ENCODE measurements around the gene VNN1. TPM values are rescaled to one million over a fixed set of nuclear protein-coding genes. Genes with fewer than 3 reads are reported as not detected.

The VNN1 gene
- polyA plus RNA-seq, 1 experiment: not detected

DNA sequence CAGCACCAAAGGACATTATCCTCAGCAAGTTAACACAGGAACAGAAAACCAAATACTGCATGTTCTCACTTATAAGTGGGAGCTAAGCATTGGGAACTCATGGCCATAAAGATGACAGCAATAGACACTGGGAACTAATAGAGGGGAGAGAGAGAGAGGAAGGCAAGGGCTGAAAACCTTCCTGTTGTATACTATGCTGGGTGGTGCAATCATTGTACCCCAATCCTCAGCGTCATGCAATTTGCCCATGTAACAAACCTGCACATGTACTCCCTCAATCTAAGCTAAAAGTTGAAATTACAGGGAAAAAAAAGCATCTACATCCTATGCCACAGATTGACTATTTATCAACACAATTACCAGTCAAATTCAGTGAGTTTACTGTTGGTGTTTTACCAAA lies 20.0 kb upstream of the VNN1 start:
- no peaks in the 10 kb centered on the region for H3K36me3 ChIP-seq (ENCODE audit: control insufficient read depth, insufficient read depth, low read length)
- CTCF ChIA-PET: no interaction called here

DNA sequence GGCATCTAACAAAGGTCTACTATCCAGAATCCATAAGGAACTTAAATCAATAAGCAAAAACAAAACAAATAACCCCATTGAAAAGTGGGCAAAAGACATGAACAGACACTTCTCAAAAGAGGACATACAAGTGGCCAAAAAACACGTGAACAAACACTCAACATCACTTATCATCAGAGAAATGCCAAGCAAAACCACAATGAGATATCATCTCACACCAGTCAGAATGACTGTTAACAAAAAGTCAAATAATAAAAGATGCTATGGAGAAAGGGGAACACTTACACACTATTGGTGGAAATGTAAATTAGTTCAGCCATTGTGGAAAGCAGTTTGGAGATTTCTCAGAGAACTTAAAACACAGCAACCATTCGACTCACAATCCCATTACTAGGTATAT lies 19.4 kb upstream of the VNN1 start:
- no peaks in the 10 kb centered on the region for H3K27me3 ChIP-seq (ENCODE audit: control insufficient read depth, insufficient read depth, low read length)
- no peak overlapping the region for H3K4me3 ChIP-seq (ENCODE audit: low read depth, low read length)
- TF ChIP-seq, protein P1, sequence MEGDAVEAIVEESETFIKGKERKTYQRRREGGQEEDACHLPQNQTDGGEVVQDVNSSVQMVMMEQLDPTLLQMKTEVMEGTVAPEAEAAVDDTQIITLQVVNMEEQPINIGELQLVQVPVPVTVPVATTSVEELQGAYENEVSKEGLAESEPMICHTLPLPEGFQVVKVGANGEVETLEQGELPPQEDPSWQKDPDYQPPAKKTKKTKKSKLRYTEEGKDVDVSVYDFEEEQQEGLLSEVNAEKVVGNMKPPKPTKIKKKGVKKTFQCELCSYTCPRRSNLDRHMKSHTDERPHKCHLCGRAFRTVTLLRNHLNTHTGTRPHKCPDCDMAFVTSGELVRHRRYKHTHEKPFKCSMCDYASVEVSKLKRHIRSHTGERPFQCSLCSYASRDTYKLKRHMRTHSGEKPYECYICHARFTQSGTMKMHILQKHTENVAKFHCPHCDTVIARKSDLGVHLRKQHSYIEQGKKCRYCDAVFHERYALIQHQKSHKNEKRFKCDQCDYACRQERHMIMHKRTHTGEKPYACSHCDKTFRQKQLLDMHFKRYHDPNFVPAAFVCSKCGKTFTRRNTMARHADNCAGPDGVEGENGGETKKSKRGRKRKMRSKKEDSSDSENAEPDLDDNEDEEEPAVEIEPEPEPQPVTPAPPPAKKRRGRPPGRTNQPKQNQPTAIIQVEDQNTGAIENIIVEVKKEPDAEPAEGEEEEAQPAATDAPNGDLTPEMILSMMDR (IDR thresholded peaks at IDR 0.05; ENCODE audit: insufficient read depth, low read depth, low read length): no peak
- ChIA-PET POLR2A (no interaction called here), CTCF (no interaction called here)
- H3K36me3 ChIP-seq (ENCODE audit: control insufficient read depth, insufficient read depth, low read length): no peaks in the 10 kb centered on the region
- no peak for DNase-seq (ENCODE audit: low read depth)

More for the DNA sequence above, 20.0 kb upstream of the VNN1 start:
- POLR2A ChIA-PET: no interaction called here
- TF ChIP-seq, protein P1 (IDR thresholded peaks at IDR 0.05; ENCODE audit: insufficient read depth, low read depth, low read length): no peak
- no peaks in the 10 kb centered on the region for H3K27me3 ChIP-seq (ENCODE audit: control insufficient read depth, insufficient read depth, low read length)
- no peak overlapping the region for H3K4me3 ChIP-seq (ENCODE audit: low read depth, low read length)
- DNase-seq (ENCODE audit: low read depth): no peak

DNA sequence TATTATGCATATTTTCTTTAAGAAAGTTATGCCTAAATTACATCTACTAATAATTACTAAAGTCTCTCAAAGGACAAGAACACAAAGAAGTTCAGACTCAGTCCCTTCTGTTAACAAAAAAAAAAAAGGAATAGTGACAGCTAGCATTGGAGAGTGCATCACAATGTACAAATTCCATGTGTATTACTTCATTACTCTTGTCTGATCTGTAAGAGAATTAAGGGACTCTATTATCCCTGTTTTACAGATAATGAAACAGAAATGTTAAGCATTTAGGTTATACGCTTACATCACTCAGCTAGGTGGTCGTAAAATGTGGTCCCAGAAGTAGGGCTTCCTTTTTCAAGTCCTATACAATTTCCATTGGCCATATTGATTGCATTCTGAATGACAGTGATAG lies 17.2 kb upstream of the VNN1 start:
- POLR2A ChIA-PET: no interaction called here
- TF ChIP-seq, protein P1 (IDR thresholded peaks at IDR 0.05; ENCODE audit: insufficient read depth, low read depth, low read length): no peak
- Histone ChIP-seq H3K27me3 (ENCODE audit: control insufficient read depth, insufficient read depth, low read length) (no peaks in the 10 kb centered on the region), H3K36me3 (ENCODE audit: control insufficient read depth, insufficient read depth, low read length) (no peaks in the 10 kb centered on the region), H3K4me3 (ENCODE audit: low read depth, low read length) (no peak overlapping the region)
- no peak for DNase-seq (ENCODE audit: low read depth)
- CTCF ChIA-PET: interaction anchor here (0.6 to 1.2 kb wide), 2 partner anchors 11 to 321 kb away, joined by 3 read pairs; no protein-coding TSS in a partner anchor

DNA sequence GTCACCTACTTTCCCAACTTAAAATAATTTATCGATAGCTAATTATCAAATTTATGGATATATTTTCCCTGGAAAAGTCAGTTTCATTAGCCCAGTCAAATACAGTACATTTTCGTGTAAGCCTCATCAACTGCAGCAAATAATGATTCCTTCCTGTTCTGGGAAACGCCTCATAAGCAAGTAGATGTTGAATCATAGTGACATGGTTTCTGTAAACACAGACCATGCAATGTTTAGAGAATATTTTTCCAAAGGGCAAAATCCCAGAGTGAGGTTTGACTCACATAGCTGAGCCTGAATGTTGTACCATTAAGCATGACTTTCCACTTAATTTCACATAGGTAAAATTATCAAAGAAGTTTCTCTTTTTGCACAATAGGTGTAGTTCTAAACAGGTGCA lies 16.7 kb upstream of the VNN1 start:
- Histone ChIP-seq H3K27me3 (ENCODE audit: control insufficient read depth, insufficient read depth, low read length) (no peaks in the 10 kb centered on the region), H3K36me3 (ENCODE audit: control insufficient read depth, insufficient read depth, low read length) (no peaks in the 10 kb centered on the region), H3K4me3 (ENCODE audit: low read depth, low read length) (no peak overlapping the region)
- peak; percentile 37 for DNase-seq (ENCODE audit: low read depth)
- TF ChIP-seq, protein P1 (IDR thresholded peaks at IDR 0.05; ENCODE audit: insufficient read depth, low read depth, low read length): no peak
- ChIA-PET POLR2A (no interaction called here), CTCF (interaction anchor here (1.2 kb wide), 1 partner anchor 11 kb away, joined by 3 read pairs; no protein-coding TSS in a partner anchor)

DNA sequence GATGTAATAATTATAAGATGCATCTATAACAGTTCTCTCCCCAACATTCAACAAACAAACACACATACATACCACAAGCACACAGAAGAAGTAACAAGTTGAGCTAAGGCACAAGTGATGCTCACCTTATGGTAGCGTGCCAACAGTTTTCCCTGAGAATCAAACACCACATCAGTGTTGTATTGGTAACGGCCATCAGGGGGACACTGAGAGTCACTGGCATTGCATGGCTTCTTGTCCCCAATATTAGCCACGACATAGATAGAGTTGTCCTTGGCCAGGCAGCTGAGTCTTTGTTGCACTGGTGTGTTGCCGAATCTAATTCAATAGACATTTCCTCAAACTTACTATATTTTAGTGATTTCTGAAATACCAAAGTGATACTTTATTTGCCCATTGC lies 14.8 kb upstream of the VNN1 start:
- Histone ChIP-seq H3K4me3 (ENCODE audit: low read depth, low read length) (no peak overlapping the region), H3K36me3 (ENCODE audit: control insufficient read depth, insufficient read depth, low read length) (no peaks in the 10 kb centered on the region), H3K27me3 (ENCODE audit: control insufficient read depth, insufficient read depth, low read length) (no peaks in the 10 kb centered on the region)
- POLR2A ChIA-PET: no interaction called here
- no peak for DNase-seq (ENCODE audit: low read depth)
- TF ChIP-seq, protein P1 (IDR thresholded peaks at IDR 0.05; ENCODE audit: insufficient read depth, low read depth, low read length): no peak
- CTCF ChIA-PET: interaction anchor here (0.7 to 1.7 kb wide), 4 partner anchors 13 to 70 kb away, joined by 3 to 4 read pairs (median 3); partner anchors contain the start of gene SLC18B1

All from BJ (cell line).